GM19193 (cell line): ENCODE measurements around the gene TNFAIP2.

Source experiments
- POLR2A ChIP-seq: IDR thresholded peaks from 4 replicates; pipeline ENCODE4 v1.6.1; 2011; ENCODE audit not compliant: insufficient read depth, insufficient read length; ENCODE audit errors: extremely low read depth

TNFAIP2 gene

DNA sequence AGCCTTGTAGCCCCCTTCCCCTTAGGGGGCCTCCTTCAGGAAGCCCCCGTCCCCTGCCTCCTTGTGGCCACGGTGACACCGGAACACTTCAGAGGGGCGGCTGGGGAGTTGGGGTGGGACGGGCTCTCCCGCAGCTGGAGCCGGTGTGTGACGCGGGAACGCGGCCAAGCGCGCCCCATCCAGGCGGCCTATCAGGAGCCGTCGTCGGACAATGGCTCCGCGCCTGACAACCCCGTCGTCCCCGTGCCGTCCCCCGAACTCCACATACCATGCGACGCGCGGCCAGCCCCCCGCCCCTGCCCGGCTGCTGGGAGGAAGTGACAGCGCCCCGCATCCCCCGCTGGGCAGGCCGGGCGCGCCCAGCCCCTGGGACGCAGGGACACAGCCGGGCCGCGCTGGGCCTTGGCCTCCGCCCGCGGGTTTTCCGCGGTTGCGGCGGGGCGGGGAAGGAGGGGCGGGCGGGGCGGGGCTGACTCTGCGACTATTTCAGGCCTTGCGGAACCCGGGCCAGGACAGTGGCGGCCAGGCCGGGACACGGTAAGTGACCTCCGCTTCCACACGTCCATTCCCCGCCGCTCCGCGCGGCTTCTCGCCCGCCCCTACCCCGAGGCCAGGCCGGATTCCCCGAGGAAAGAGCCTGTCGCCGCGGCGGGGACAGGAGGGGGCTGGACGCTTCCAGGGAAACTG is at the start of gene TNFAIP2:
Gene TNFAIP2 (plus strand): TSS at position 515 of the 687 bp plus-strand sequence. CDS start 2,997 bp downstream, outside the sequence.
- peak; percentile 62 for TF ChIP-seq POLR2A

DNA sequence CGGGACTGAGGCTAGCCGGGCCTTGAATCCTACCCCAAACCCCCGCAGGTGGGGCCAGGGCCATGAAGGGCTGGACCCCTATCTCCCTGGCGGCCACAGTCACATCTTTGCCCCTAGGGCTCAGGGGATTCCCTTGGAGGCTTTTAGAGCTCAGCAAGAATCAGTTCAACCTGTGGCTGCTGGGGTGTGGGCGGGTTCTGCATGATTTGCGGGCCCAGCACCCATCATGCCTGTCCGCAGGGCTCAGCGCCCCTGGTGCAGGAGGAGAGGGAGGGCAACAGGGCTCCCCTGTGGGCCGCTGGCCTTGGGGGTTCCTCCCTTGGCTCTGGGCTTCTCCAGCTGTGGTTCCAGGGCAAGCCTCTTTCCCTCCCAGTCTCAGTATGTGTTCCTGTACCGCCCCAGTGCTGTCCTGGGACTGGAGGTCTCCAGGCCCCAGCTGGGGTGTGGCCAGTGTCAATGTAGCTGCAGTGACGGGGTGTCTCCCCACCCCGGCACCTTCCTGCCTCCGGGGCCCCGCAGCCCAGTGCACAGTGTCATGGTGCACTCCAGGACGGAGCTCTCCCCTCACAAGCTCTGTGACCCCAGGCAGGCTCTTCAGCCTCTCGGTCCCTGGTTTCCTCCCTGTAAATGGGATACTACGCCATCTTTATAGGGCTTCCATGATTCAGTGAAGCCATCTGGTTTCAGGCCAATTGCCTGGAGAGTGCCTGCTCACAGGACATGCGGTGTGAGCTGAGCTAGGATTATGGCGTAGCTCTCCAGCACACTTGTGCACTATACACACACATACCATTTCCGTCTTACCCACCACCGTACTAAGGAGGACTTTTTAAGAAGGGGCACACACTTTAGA is 49.2 kb upstream of the TNFAIP2 start:
- TF ChIP-seq POLR2A, result no peak

DNA sequence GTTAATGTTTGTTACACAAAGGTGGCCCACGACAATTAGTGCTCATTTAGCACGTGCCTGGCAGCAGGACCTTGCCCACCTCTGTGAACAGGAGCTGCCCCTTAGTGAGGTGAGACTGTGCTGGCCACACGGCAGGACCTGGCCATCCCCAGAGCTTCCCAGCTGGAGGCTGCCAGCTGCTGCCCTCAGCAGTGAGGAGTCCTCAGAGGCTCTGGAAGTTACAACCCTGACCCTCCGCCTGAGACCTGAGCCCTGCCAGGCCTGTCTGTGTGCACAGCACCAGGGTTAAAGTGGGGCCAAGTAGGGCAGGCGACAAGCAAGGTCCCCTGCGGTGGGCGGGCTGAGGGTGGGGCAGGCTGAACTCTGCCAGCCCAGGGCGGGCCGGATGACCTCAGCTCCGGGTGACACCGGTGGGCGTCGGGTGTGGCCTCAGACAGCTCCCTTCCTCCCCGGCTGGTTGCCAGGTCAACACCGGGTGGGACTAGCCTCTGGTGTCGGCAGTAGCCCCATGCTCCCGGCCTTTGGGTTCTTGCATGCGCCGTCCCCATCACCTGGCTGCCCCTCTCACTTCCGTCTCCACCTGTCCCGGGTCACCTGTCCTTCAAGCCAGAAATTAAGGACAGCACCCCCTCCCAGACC is 48.4 kb upstream of the TNFAIP2 start:
- no peak for TF ChIP-seq POLR2A

DNA sequence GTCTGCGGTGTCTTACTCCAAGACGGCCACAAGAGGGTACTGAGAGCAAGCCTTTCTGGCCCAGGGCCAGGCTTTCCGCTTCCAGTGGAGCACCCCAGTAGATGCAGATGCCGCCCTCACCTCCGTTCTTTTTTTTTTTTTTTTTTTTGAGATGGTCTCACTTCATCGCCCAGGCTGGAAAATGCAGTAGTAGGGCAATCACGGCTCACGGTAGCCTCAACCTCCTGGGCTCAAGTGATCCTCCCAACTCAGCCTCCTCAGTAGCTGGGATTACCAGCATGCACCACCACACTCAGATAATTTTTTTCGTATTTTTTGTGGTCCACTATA is 44.9 kb upstream of the TNFAIP2 start:
- TF ChIP-seq POLR2A, result no peak

DNA sequence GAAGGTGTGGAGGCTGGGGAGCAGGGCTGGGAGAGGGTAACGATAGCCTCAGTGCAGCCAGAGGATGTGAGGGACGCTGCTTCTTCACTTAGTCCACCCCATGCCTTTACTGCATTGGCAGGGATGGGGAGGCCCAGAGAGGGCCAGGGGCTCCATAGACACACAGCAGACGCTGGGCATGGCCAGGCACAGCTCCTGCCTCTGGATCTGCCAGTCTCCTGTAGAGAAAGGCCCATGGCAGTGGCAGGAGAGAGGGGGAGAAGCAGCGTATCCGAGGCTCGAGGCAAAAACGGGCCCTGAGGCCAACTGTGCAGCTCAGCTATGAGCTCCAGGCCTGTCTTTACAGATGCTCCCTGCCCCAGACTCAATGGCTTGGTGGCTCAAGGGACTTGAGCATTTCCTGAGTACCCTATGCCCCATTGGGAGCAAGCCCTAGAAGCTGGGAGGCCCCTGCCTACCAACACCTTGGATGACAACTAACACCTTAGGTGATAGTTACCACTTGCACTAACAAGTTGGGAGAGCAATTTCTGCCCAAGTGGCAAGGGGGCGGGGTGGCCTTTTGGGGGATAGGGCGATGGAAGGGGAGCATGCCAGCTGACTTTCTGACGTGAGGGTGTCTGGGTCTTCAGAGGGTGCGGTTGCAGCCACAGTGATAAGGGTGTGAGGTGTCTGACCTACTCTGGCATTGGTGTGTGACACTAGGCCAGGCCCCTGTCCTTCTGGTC is 44.2 kb upstream of the TNFAIP2 start:
- no peak for TF ChIP-seq POLR2A

DNA sequence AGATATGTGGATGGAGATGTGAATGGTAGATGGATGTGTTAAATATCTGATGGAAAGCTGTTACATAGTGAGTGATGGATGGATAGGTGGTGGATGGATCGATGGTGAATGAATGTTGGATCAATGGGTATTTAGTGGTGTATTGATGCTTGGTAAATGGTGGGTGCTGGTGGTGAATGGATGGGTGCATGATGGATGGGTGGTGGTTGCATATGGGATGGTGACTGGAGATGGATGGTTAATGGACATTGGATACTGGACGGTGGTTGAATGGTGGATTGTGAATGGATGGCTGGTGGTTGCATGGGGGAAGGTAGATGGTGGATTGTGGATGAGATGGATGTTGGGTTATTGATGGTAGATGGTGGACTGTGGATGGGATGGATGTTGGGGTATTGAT is 41.3 kb upstream of the TNFAIP2 start:
- no peak for TF ChIP-seq POLR2A

DNA sequence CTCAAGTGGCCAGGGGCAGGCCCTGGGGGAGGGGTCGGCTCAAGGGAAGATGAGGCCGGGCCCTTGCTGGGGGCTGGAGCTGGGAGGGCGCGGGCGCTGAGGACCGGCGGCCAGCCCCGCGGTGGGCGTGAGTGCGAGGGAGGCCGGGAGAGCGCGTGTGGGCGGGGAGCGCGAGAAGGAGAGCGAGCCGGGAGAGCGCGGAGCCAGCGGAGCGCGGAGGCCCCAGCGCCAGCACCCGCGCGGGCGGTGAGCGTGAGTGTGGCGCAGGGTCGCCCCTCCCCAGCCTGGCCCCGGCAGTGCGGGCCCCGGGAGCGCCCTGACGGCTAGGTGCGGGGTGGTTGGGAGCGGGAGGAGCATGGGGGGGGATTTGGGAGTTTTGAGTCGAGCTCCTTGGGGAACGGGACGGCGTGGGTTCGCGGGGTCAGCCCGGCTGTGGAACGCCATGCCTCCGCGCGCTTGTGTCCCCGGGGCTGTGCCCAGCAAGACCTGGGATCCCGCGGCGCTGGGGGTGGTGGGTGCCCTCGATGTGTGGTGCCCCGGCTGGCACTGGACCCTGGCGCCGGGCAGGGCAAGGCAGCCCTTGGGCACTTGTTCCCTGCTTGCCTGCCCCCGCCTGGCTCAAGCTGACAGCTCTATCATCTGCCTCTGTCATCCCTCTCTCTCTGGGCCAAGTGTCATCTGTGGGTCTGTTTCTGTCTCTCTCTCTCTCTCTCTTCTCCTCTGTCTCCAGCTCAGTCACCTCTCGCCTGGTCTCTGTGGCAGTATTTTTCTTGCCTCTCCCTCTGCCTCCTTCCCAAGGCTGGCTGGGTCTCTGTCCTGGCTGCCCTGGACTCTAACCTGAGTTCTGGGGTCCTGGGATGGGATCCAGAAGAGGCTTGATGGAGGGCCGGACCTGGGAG is 39.0 kb upstream of the TNFAIP2 start, which contains the start of gene LBHD2:
Gene LBHD2 (plus strand): TSS at position 190 of the 899 bp plus-strand sequence. CDS start 1,803 bp downstream, outside the sequence.
- TF ChIP-seq POLR2A, result no peak

DNA sequence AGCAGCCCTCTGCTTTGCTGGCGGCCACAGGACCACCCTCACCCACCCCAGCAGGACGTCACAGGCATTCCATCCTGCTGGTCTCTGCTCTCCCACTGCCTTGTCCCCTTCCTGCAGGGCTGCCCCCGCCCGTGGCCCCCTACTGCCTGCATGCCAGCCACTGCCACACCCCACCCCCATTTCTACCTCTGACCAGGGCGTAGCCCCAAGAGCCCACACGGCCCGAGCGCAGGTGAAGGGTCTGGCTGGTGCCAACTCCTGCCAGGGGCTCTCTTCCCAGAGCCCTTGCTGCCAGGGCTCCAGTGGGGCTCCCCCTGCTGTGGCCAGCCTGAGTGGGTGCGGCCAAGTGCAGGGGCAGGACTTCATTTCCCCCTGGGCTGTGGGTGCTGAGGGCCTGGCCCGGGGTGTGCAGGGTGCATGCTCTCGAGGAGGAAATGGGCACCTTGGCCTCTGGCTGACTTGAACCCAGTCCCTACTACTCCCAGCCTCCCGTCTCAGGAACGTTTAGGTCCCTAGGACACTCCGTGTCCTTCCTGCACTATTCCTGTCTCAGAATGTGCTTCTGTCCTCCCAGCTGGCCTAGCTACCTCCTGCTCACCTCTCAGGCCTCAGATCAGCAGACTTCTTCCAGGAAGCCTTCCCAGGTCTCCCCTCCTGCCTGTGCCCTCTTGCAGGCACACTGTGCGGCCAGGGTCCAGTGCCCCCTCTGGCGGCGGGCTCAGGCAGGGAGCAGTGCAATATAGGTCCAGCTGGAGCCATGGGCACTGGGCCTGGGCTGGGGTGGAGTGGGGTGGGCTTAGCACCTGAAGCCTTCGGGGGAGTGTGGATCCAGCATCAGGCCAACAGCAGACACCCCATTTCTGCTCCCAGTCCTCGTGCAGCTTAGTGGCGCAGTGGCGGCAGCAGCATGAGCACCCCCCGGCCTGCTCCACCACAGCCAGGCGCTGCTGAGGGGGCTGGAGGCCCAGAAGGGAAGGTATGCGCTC is 37.9 kb upstream of the TNFAIP2 start:
- TF ChIP-seq POLR2A, result no peak

DNA sequence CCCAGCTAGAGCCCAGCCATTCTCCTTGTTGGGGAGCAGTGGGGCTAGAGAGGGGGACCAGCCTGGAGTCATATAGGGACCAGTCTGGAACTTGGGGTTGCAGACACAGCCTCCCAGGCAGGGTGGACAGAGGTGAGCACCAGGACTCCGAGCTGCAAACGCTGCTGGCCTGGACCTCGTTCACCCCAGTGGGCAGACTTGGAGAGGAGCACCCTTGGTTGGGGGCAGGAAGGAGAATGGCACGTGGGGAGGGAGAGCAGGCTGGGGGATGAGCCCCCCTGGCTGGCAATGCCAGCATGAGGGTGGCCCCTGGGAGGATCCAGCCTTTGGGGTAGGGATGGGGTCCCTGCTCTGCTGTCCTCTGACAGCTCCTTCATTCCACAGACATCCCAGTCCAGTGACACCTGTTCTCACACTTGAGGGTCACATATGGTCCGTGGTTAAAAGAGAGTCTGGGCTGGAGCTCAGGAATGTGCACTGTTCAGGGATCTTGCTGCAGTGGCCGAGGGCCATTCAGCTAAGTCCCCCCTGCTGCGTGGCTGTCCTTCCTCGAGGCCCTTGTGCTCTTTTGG is 36.4 kb upstream of the TNFAIP2 start:
- no peak for TF ChIP-seq POLR2A

DNA sequence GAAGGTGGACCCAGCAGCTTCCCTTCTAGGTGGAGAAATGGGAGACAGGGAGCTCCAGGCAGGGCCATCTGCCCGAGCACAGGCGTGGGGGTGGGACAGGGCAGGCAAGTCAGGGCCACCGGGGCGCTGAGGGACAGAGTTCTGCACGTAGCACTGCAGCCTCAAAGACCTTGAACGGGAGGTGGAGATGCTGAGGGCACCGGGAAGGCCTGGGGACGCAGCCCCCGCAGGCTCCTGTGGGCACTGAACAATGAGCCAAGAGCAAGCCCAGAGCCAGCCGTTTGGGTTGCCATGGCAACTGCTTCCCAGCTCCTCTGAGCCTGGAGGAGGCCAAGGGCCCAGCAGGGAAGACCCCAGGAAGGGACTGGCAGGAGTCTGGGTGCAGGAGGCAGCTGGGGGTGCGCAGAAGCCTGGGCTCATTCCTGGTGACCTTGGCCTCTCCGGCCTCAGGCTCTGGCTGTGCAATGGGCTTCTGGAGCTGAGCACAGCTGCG is 35.9 kb upstream of the TNFAIP2 start:
- TF ChIP-seq POLR2A, result no peak

- TF ChIP-seq POLR2A, result no peak
Observed at GRCh38 chr14:103088921-103089320, 34.3 kb upstream of the TNFAIP2 start.

GRCh38 chr14:103089386-103090335 is 33.6 kb upstream of the TNFAIP2 start:
- no peak for TF ChIP-seq POLR2A
